GM12801 (cell line): Measurements from ENCODE around the gene CACNG7.

Experiments
- CTCF ChIP-seq: IDR thresholded peaks from one replicate; pipeline ENCODE4 v1.5.1; 2011; ENCODE audit warnings: control low read depth; ENCODE audit not compliant: insufficient read length; ENCODE audit errors: extremely low read depth

The CACNG7 gene

GRCh38 chr19:53881482-53882390 lies 27.3 kb upstream of the CACNG7 start, which contains the start of gene PRKCG:
TSS of gene PRKCG (plus strand) at chr19:53882197. CDS start at chr19:53882495, 298 bp downstream.
- TF ChIP-seq CTCF, result no peak

GRCh38 chr19:53882391-53883050 lies 26.6 kb upstream of the CACNG7 start:
- TF ChIP-seq CTCF, result no peak

- TF ChIP-seq CTCF, result no peak
Observed at GRCh38 chr19:53883231-53883661, 25.8 kb upstream of the CACNG7 start.

- no peak for TF ChIP-seq CTCF
Observed at GRCh38 chr19:53883741-53884140, 25.3 kb upstream of the CACNG7 start.

GRCh38 chr19:53884256-53884655 lies 24.8 kb upstream of the CACNG7 start:
- no peak for TF ChIP-seq CTCF

GRCh38 chr19:53885036-53885435 lies 24.0 kb upstream of the CACNG7 start:
- TF ChIP-seq CTCF, result no peak

- TF ChIP-seq CTCF, result no peak
Observed at GRCh38 chr19:53892301-53892980, 16.6 kb upstream of the CACNG7 start.
